Activated CD8-positive, alpha-beta T cell treated with anti-CD3 and anti-CD28 coated beads for 36 hours (primary cell): ENCODE measurements around the gene ZNF804B. TPM values are rescaled to one million over a fixed set of nuclear protein-coding genes. Genes with fewer than 3 reads are reported as not detected.

Experiments
- ATAC-seq: fragments of 200-7000 bp; cut with Tn5 transposase; one replicate; pipeline ENCODE4 v1.10.0; 2021; ENCODE audit warnings: mild to moderate bottlenecking, moderate library complexity
- CTCF ChIA-PET: fragments of 350-600 bp; sonication (Branson Sonifier 250); formaldehyde crosslinking; loops from one replicate; lab custom pipeline; 2021; ENCODE audit warnings: antibody characterized with exemption; lab: Charles Lee
- POLR2A ChIA-PET: fragments of 350-600 bp; sonication (Branson Sonifier 250); formaldehyde crosslinking; loops from one replicate; lab custom pipeline; 2021; ENCODE audit warnings: antibody characterized with exemption; lab: Charles Lee
- DNase-seq: peaks from one replicate; pipeline ENCODE4 v3.0.0-alpha.2; 2020
- H3K27ac Mint-ChIP-seq: one replicate; pipeline ENCODE4 v1.8.0; 2021; ENCODE audit warnings: mild to moderate bottlenecking, mixed read lengths
- H3K27me3 Mint-ChIP-seq: one replicate; pipeline ENCODE4 v1.8.0; 2021; ENCODE audit warnings: mixed read lengths
- H3K36me3 Mint-ChIP-seq: one replicate; pipeline ENCODE4 v1.8.0; 2021; ENCODE audit warnings: low read depth, mixed read lengths
- H3K4me1 Mint-ChIP-seq: one replicate; pipeline ENCODE4 v1.8.0; 2021; ENCODE audit warnings: low read depth, mixed read lengths
- H3K4me3 Mint-ChIP-seq: one replicate; pipeline ENCODE4 v1.8.0; 2021; ENCODE audit warnings: mild to moderate bottlenecking, moderate library complexity, mixed read lengths
- H3K9me3 Mint-ChIP-seq: one replicate; pipeline ENCODE4 v1.8.0; 2021; ENCODE audit warnings: mixed read lengths
- CTCF ChIP-seq: fragments of 200-600 bp; IDR thresholded peaks from one replicate; pipeline ENCODE4 v1.8.0; 2022; ENCODE audit warnings: antibody characterized with exemption, mild to moderate bottlenecking
- intact Hi-C: fragments of 100-400 bp; cut with micrococcal nuclease; formaldehyde crosslinking; loops from one replicate; pipeline ENCODE4 v1.10.0; 2022
- total RNA-seq, 2 experiments: library from RNA; stranded (reverse); gene quantifications; one replicate each; pipeline ENCODE4 v1.2.3, GENCODE V29; 2021

ZNF804B gene
- total RNA-seq, 2 experiments from 2014 or later, result not detected

- ChIA-PET CTCF (interaction anchor here (0.7 to 1.6 kb wide), 3 partner anchors 17 to 830 kb away, joined by 3 to 4 read pairs (median 3); no protein-coding TSS in a partner anchor), POLR2A (no interaction called here)
- Mint-ChIP-seq H3K4me1 (no peaks in the 10 kb centered on the region), H3K9me3 (no peaks in the 10 kb centered on the region), H3K27ac (no peak overlapping the region), H3K4me3 (no peak overlapping the region), H3K36me3 (no peaks in the 10 kb centered on the region), H3K27me3 (peaks cover 3% of the 10 kb centered on the region)
- no peak for TF ChIP-seq CTCF
- intact Hi-C loops, result no loop called here
- no peak for DNase-seq
- no peak for ATAC-seq
These were observed 32.9 kb downstream of the ZNF804B start for GRCh38 chr7:88792361-88792760.

- CTCF ChIA-PET, result no interaction called here
These were observed 36.1 kb downstream of the ZNF804B start, which contains the start of gene TEX47 for GRCh38 chr7:88795553-88795952. Gene TEX47 (minus strand): TSS chr7:88795737. CDS start chr7:88794942, 795 bp downstream.

GRCh38 chr7:88801046-88801445, 41.5 kb downstream of the ZNF804B start:
- Mint-ChIP-seq H3K27me3 (peaks cover 3% of the 10 kb centered on the region), H3K9me3 (no peaks in the 10 kb centered on the region), H3K4me1 (no peaks in the 10 kb centered on the region), H3K27ac (no peak overlapping the region), H3K4me3 (no peak overlapping the region), H3K36me3 (no peaks in the 10 kb centered on the region)
- ChIA-PET POLR2A (no interaction called here), CTCF (no interaction called here)
- intact Hi-C loops, result no loop called here
- TF ChIP-seq CTCF, result no peak
- no peak for DNase-seq
- no peak for ATAC-seq

More at GRCh38 chr7:88795553-88795952, 36.1 kb downstream of the ZNF804B start, which contains the start of gene TEX47:
- Mint-ChIP-seq H3K27me3 (peaks cover 3% of the 10 kb centered on the region), H3K27ac (no peak within 1 kb of the TSS), H3K9me3 (no peaks in the 10 kb centered on the region), H3K4me1 (no peaks in the 10 kb centered on the region), H3K36me3 (no peaks in the 10 kb centered on the region), H3K4me3 (no peak within 1 kb of the TSS)
- intact Hi-C loops, result no loop called here
- POLR2A ChIA-PET, result no interaction called here
- DNase-seq, result no peak
- ATAC-seq, result no peak
- no peak for TF ChIP-seq CTCF

GRCh38 chr7:88806280-88807037, 47.0 kb downstream of the ZNF804B start:
- H3K36me3 Mint-ChIP-seq, result no peaks in the 10 kb centered on the region
- H3K4me1 Mint-ChIP-seq, result no peaks in the 10 kb centered on the region
- no peak for ATAC-seq
- no peak overlapping the region for H3K4me3 Mint-ChIP-seq
- no peaks in the 10 kb centered on the region for H3K27me3 Mint-ChIP-seq
- TF ChIP-seq CTCF, result no peak
- no peaks in the 10 kb centered on the region for H3K9me3 Mint-ChIP-seq
- H3K27ac Mint-ChIP-seq, result no peak overlapping the region
- no peak for DNase-seq
- intact Hi-C loops, result no loop called here
- CTCF ChIA-PET, result no interaction called here
- POLR2A ChIA-PET, result no interaction called here

GRCh38 chr7:88818552-88818951, 59.1 kb downstream of the ZNF804B start:
- peaks cover 2% of the 10 kb centered on the region for H3K9me3 Mint-ChIP-seq
- DNase-seq (no peak), ATAC-seq (no peak)
- no peaks in the 10 kb centered on the region for H3K36me3 Mint-ChIP-seq
- CTCF ChIA-PET, result no interaction called here
- no peak for TF ChIP-seq CTCF
- H3K27ac Mint-ChIP-seq, result no peak overlapping the region
- H3K4me3 Mint-ChIP-seq, result no peak overlapping the region
- H3K4me1 Mint-ChIP-seq, result no peaks in the 10 kb centered on the region
- POLR2A ChIA-PET, result no interaction called here
- intact Hi-C loops, result no loop called here
- no peaks in the 10 kb centered on the region for H3K27me3 Mint-ChIP-seq
